Thymus (tissue), 11 donors: ENCODE data around the gene FXR2. TPM values are rescaled to one million over a fixed set of nuclear protein-coding genes. Genes with fewer than 3 reads are reported as not detected.
"Not testable (repeated sequence)": the region's sequence is repeated elsewhere in the genome, so short reads cannot be mapped to it uniquely, and the experiment has no call there.

ENCODE experiments used
- DNase-seq, 9 donors: peaks; one replicate each; pipeline ENCODE4 v3.0.0-alpha.2; 2013; ENCODE audit warnings: low spot score in 9 of 9, low read depth in 6 of 9, missing footprints in 1 of 9
- H3K27ac ChIP-seq, 2 donors: one replicate each; pipeline ENCODE4 v1.5.1; 2013; ENCODE audit warnings: control low read depth in 1 of 2, low read depth in 1 of 2, low read length in 1 of 2, mild to moderate bottlenecking in 1 of 2, moderate library complexity in 1 of 2
- H3K27me3 ChIP-seq, 2 donors: one replicate each; pipeline ENCODE4 v1.5.1; 2013; ENCODE audit warnings: low read length in 1 of 2; ENCODE audit not compliant: control insufficient read depth in 2 of 2, insufficient read depth in 1 of 2
- H3K36me3 ChIP-seq, 2 donors: one replicate each; pipeline ENCODE4 v1.5.1; 2013; ENCODE audit warnings: low read length in 1 of 2, mild to moderate bottlenecking in 1 of 2, moderate library complexity in 1 of 2; ENCODE audit not compliant: control insufficient read depth in 2 of 2, insufficient read depth in 2 of 2
- H3K4me1 ChIP-seq, 2 donors: one replicate each; pipeline ENCODE4 v1.5.1; 2013; ENCODE audit warnings: low read length in 2 of 2; ENCODE audit not compliant: control insufficient read depth in 2 of 2, insufficient read depth in 2 of 2
- H3K4me3 ChIP-seq, 2 donors: one replicate each; pipeline ENCODE4 v1.5.1; 2013; ENCODE audit warnings: low read length in 2 of 2, control low read depth in 1 of 2, mild to moderate bottlenecking in 1 of 2
- H3K9me3 ChIP-seq, 2 donors: one replicate each; pipeline ENCODE4 v1.5.1; 2013; ENCODE audit warnings: low read length in 1 of 2, mild to moderate bottlenecking in 1 of 2; ENCODE audit not compliant: control insufficient read depth in 2 of 2, insufficient read depth in 1 of 2
- WGBS: extraction: QIAGEN DNeasy Blood & Tissue Kit; methylation state at CpG from one replicate; pipeline ENCODE4 v1.1.7; 2013; 5-methylcytosine and 5-hydroxymethylcytosine counted together
- polyA plus RNA-seq: library from polyadenylated mRNA; stranded (reverse); fragments of 200-250 nt; gene quantifications from one replicate; pipeline ENCODE4 v1.2.3, GENCODE V29; 2013
- total RNA-seq: library from RNA; stranded (reverse); fragments of 120-200 nt; gene quantifications from one replicate; pipeline ENCODE4 v1.2.4, GENCODE V29; 2013
- donor health status: healthy.

Gene FXR2
- total and polyA plus RNA-seq, 2 donors: 33.3 to 36.6 TPM

- DNase-seq: no peak
- H3K27me3 ChIP-seq: no peaks in the 10 kb centered on the region
- H3K27ac ChIP-seq: no peak overlapping the region
- no peak overlapping the region for H3K4me3 ChIP-seq
- no peaks in the 10 kb centered on the region for H3K9me3 ChIP-seq
- WGBS: 97% methylated on average over 8 of the region's 8 CpGs
- no peaks in the 10 kb centered on the region for H3K4me1 ChIP-seq
- H3K36me3 ChIP-seq: no peaks in the 10 kb centered on the region
These were observed 6.1 kb upstream of the FXR2 start for GRCh38 chr17:7620835-7621234.

- Histone ChIP-seq H3K4me1 (peaks cover 7 to 9% of the 10 kb centered on the region in 2 donors), H3K27ac (no peak overlapping the region), H3K9me3 (no peaks in the 10 kb centered on the region), H3K36me3 (no peaks in the 10 kb centered on the region), H3K4me3 (no peak overlapping the region), H3K27me3 (no peaks in the 10 kb centered on the region)
- DNase-seq: no peak
- WGBS: 90% methylated on average over 5 of the region's 5 CpGs
These were observed 3.9 kb upstream of the FXR2 start for GRCh38 chr17:7618608-7619007.

DNA sequence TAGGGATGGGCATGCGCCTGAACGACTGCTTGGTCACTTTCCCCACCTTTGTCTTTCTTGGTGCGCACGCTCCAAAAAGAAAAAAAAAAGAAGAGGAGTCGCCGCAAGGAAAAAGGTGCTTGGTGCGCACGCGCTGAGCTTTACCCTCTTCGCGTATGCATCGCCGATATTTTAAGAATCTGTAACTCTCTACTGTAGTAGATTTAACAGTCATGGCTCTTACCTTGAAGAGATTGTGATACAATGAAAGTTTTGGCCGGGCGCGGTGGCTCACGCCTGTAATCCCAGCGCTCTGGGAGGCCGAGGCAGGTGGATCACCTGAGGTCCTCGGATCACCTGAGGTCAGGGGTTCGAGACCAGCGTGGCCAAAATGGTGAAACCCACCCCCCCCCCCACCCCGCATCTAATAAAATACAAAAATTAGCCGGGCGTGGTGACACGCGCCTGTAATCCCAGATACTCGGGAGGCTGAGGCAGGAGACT lies 609 bp upstream of the FXR2 start:
- no peak for DNase-seq
- H3K27ac ChIP-seq: peak overlapping the region; percentile 83 to 89
- H3K36me3 ChIP-seq: peaks cover 0 to 10% of the 10 kb centered on the region in 2 donors
- H3K4me1 ChIP-seq: peaks cover 16 to 22% of the 10 kb centered on the region in 2 donors
- no peaks in the 10 kb centered on the region for H3K27me3 ChIP-seq
- 8% methylated on average over 28 of the region's 28 CpGs for WGBS
- peak overlapping the region; percentile 58 to 59 for H3K4me3 ChIP-seq
- no peaks in the 10 kb centered on the region for H3K9me3 ChIP-seq

DNA sequence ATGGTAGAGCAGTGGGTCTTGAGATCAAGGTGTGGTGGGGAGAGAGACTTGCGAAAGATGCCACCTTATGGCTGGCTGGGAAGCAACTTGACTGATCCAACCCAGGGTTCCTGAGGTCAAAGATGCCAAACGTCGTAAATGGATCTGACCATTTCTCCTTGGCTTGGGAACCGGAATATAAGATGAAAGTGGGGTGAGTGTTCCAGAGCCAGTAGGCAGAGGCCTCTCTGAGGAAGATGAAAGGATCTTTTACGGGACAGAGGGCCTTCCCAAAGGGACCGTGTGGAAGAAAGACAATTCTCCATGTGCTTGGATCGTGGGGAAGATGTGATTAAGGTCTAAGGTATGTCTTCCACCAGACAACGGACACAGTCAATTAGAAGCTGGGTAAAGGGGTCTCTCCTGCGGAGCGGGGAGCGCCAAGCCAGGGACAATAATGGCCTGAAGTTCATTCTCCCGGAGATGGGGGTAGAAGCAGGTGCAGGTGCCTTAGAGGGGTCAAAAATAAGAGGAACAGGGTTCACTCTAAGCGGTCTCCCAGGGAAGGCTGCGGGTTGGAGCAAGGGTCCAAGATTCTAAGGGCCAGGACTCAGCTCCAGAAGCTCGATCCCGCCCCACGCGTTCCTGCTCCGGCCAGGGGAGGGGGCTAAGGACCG lies 800 bp downstream of the FXR2 start:
- DNase-seq: peak in 4 of 9 donors; percentile 8 to 31 (median 26)
- 16% methylated on average over 20 of the region's 20 CpGs for WGBS
- H3K4me1 ChIP-seq: peaks cover 16 to 22% of the 10 kb centered on the region in 2 donors
- H3K36me3 ChIP-seq: peaks cover 0 to 15% of the 10 kb centered on the region in 2 donors
- H3K27ac ChIP-seq: peak overlapping the region; percentile 55 to 96
- H3K27me3 ChIP-seq: no peaks in the 10 kb centered on the region
- H3K4me3 ChIP-seq: peak overlapping the region; percentile 80 to 89
- no peaks in the 10 kb centered on the region for H3K9me3 ChIP-seq

DNA sequence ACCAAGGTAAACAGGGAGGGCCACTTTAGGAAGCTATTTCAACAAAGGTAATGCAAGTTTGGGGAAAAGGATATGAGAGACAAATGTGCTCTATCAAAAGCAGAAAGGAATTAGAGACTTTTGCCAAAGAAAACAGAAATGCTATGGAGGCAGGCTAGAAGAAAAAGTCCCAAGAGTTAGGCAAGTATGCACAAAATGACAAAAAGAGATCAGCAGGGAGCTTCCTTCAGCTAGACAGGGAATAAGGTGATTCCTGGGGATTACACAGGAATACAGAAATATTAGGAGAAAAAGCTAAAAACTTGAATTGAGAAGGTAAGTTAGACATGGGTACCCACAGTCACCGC lies 2.4 kb downstream of the FXR2 start:
- H3K36me3 ChIP-seq: peaks cover 0 to 18% of the 10 kb centered on the region in 2 donors
- 100% methylated on average over 1 of the region's 1 CpG for WGBS
- no peaks in the 10 kb centered on the region for H3K27me3 ChIP-seq
- H3K9me3 ChIP-seq: no peaks in the 10 kb centered on the region
- no peak overlapping the region for H3K4me3 ChIP-seq
- no peak overlapping the region for H3K27ac ChIP-seq
- DNase-seq: no peak
- peaks cover 16 to 22% of the 10 kb centered on the region in 2 donors for H3K4me1 ChIP-seq

- H3K9me3 ChIP-seq: no peaks in the 10 kb centered on the region
- DNase-seq: no peak
- H3K4me1 ChIP-seq: peaks cover 16 to 22% of the 10 kb centered on the region in 2 donors
- WGBS: 85% methylated on average over 3 of the region's 3 CpGs
- H3K27ac ChIP-seq: peak overlapping the region in 1 of 2 donors; percentile 18
- H3K4me3 ChIP-seq: no peak overlapping the region
- no peaks in the 10 kb centered on the region for H3K27me3 ChIP-seq
- H3K36me3 ChIP-seq: peaks cover 0 to 18% of the 10 kb centered on the region in 2 donors
These were observed 2.9 kb downstream of the FXR2 start for GRCh38 chr17:7611635-7612293.

GRCh38 chr17:7610641-7611040 lies 4.1 kb downstream of the FXR2 start:
- Histone ChIP-seq H3K27ac (no peak overlapping the region), H3K4me1 (peaks cover 16 to 21% of the 10 kb centered on the region in 2 donors), H3K36me3 (peaks cover 7 to 26% of the 10 kb centered on the region in 2 donors), H3K9me3 (no peaks in the 10 kb centered on the region), H3K27me3 (no peaks in the 10 kb centered on the region), H3K4me3 (no peak overlapping the region)
- 98% methylated on average over 2 of the region's 2 CpGs for WGBS
- no peak for DNase-seq

GRCh38 chr17:7606280-7606679 lies 8.4 kb downstream of the FXR2 start:
- WGBS: 100% methylated on average over 4 of the region's 4 CpGs
- Histone ChIP-seq H3K27ac (no peak overlapping the region), H3K4me1 (no peaks in the 10 kb centered on the region), H3K4me3 (no peak overlapping the region), H3K27me3 (no peaks in the 10 kb centered on the region), H3K36me3 (peaks cover 47 to 60% of the 10 kb centered on the region in 2 donors), H3K9me3 (no peaks in the 10 kb centered on the region)
- no peak for DNase-seq

DNA sequence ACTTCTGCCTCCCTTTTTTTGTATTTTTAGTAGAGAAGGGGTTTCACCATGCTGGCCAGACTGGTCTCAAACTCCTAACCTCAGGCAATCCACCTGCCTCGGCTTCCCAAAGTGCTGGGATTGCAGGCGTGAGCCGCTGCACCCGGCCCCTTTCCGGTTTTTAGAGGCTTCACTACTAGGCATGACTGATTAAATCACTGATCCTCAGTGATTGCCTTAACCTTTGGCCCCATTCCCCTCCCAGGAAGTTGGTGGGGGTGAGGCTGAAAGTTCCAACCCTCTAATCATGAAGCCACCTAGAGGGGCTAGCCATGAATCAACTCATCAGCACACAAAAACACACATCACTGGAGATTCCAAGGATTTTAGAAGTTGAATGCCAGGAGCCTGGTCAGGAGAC lies 17.1 kb downstream of the FXR2 start:
- not testable (repeated sequence) for H3K4me3 ChIP-seq, DNase-seq
- 98% methylated on average over 5 of the region's 5 CpGs for WGBS

More for the DNA sequence above, 17.1 kb downstream of the FXR2 start:
- not testable (repeated sequence) for H3K4me1 ChIP-seq, H3K9me3 ChIP-seq, H3K27me3 ChIP-seq, H3K27ac ChIP-seq
- peaks cover 84 to 85% of the 10 kb centered on the region in 2 donors for H3K36me3 ChIP-seq
